COLO668 (cell line): Measurements from ENCODE around the gene CLPSL2.
A peak's percentile ranks its signal among the peaks of the same experiment; 100 is the strongest.

Experiments used
- DNase-seq: peaks from one replicate; lab custom pipeline; 2025; ENCODE audit not compliant: unreplicated experiment; lab: John Stamatoyannopoulos, UW

The CLPSL2 gene

GRCh38 chr6:35786810-35787209, 10.4 kb downstream of the CLPSL2 start:
- DNase-seq, result no peak

GRCh38 chr6:35787266-35788218, 11.1 kb downstream of the CLPSL2 start:
- no peak for DNase-seq

- no peak for DNase-seq
Measured at GRCh38 chr6:35788423-35788982, 12.1 kb downstream of the CLPSL2 start.

- no peak for DNase-seq
Measured at GRCh38 chr6:35790683-35791082, 14.3 kb downstream of the CLPSL2 start.

GRCh38 chr6:35794536-35795452, 18.4 kb downstream of the CLPSL2 start:
- no peak for DNase-seq

GRCh38 chr6:35795453-35796071, 19.2 kb downstream of the CLPSL2 start:
- DNase-seq, result no peak

GRCh38 chr6:35796236-35796635, 19.8 kb downstream of the CLPSL2 start:
- DNase-seq, result no peak

GRCh38 chr6:35797837-35798526, 21.6 kb downstream of the CLPSL2 start:
- no peak for DNase-seq

- DNase-seq, result no peak
Measured at GRCh38 chr6:35798706-35799105, 22.3 kb downstream of the CLPSL2 start.

- no peak for DNase-seq
Measured at GRCh38 chr6:35801148-35801547, 24.8 kb downstream of the CLPSL2 start.

GRCh38 chr6:35804996-35805736, 28.8 kb downstream of the CLPSL2 start, which contains the start of gene LHFPL5:
Gene LHFPL5, plus strand, starts transcription at chr6:35805352. Its CDS starts 319 bp downstream, at chr6:35805671.
- peak; percentile 79 for DNase-seq

GRCh38 chr6:35808688-35809087, 32.3 kb downstream of the CLPSL2 start:
- DNase-seq, result peak; percentile 85

- DNase-seq, result no peak
Measured at GRCh38 chr6:35809809-35810208, 33.4 kb downstream of the CLPSL2 start.

GRCh38 chr6:35810971-35811698, 34.7 kb downstream of the CLPSL2 start:
- DNase-seq, result peak; percentile 10

GRCh38 chr6:35811699-35811995, 35.2 kb downstream of the CLPSL2 start:
- DNase-seq, result no peak

GRCh38 chr6:35817515-35817914, 41.1 kb downstream of the CLPSL2 start:
- DNase-seq, result no peak

GRCh38 chr6:35823601-35824000, 47.2 kb downstream of the CLPSL2 start:
- no peak for DNase-seq

- DNase-seq, result no peak
Measured at GRCh38 chr6:35824552-35825192, 48.3 kb downstream of the CLPSL2 start.
